A549 treated with CORT108297 at 1 μM for 4 hours (cell line): ENCODE results near the gene BRICD5. TPM values are rescaled to one million over a fixed set of nuclear protein-coding genes. Genes with fewer than 3 reads are reported as not detected.

Source experiments
- total RNA-seq: library from RNA; stranded (reverse); fragments of 200-300 nt; extraction: Qiagen RNA extraction; gene quantifications from 5 replicates; pipeline ENCODE4 v1.2.3, GENCODE V29; 2022

BRICD5 gene
- total RNA-seq = 4.2 to 6.5 TPM (median 5.7 TPM) in 5 replicates

GRCh38 chr16:2210386-2211365, at the start of gene BRICD5:
TSS of gene BRICD5 (minus strand) at chr16:2210863. CDS start at chr16:2210833, 30 bp downstream.

GRCh38 chr16:2251296-2252111, 40.8 kb upstream of the BRICD5 start, which contains the start of gene ECI1:
TSS of gene ECI1 (minus strand) at chr16:2251587. CDS start at chr16:2251566, 21 bp downstream.

DNA sequence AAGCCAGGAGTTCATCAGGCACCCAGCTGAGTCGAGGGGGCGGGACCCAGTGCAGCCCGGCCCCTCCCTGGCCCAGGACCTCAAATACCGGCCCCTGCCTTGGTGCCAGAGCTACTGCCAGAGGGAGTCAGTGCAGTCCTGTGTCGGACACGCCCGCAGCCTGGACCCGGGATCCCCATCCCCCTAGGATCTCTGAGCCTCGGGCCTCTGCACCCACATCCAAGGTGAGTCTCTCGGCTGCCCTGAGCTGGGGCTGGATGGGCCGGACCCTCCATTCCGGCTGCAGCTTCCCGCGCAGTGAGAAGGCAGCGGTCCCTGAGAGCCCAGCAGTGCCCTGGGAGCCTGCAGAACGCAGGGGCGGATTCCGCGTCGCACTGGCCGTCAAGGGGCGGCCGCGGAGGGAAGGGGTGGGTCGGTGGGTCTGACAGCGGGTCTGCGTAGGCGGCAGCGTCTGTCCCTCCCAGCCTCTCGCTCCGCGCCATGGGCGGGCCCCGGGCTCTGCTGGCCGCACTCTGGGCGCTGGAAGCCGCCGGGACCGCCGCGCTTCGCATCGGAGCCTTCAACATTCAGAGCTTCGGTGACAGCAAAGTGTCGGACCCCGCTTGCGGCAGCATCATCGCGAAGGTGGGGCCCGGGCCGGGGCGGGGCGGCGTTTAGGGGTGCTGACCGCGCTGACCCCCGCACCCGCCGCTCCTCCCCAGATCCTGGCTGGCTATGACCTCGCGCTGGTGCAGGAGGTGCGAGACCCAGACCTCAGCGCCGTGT, 25.9 kb upstream of the BRICD5 start, which contains the start of gene DNASE1L2:
TSS of gene DNASE1L2 (plus strand) at position 108 of the 765 bp plus-strand sequence. CDS start at position 481, 373 bp downstream.

DNA sequence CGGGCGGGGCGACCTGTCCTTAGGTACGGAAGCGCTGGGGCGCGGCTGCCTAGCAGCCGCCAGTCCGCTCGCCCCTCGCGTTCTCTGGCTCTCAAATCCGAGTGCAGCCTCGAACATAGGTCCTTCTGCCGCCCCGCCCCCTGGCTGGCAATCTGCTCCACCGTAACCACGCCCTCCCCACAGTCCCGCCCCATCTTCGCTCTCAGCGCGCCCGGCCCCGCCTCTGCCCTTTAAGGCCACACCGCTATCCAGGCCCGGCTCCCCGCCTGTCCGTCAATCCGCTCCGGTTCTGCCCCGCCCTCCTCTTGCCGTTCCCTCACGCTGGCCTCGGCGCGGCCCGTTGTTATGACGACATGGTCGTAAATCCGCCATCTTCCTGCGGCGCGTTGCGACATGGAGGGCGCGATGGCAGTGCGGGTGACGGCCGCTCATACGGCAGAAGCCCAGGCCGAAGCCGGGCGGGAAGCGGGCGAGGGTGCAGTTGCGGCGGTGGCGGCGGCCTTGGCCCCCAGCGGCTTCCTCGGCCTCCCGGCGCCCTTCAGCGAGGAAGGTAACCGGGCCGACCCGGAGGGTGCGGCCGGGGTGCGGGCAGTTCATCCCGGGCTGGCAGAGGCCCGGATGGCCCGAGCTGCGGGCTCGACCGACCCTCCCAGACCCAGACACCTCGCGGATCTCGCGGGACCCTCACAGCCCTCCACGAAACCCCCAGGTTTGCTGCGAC, 12.7 kb upstream of the BRICD5 start, which contains the start of gene E4F1:
TSS of gene E4F1 (plus strand) at position 371 of the 721 bp plus-strand sequence. CDS start at position 394, 23 bp downstream.

GRCh38 chr16:2214719-2214968, 4.0 kb upstream of the BRICD5 start, which contains the start of gene PGP:
TSS of gene PGP (minus strand) at chr16:2214840. CDS start at chr16:2214777, 63 bp downstream.

DNA sequence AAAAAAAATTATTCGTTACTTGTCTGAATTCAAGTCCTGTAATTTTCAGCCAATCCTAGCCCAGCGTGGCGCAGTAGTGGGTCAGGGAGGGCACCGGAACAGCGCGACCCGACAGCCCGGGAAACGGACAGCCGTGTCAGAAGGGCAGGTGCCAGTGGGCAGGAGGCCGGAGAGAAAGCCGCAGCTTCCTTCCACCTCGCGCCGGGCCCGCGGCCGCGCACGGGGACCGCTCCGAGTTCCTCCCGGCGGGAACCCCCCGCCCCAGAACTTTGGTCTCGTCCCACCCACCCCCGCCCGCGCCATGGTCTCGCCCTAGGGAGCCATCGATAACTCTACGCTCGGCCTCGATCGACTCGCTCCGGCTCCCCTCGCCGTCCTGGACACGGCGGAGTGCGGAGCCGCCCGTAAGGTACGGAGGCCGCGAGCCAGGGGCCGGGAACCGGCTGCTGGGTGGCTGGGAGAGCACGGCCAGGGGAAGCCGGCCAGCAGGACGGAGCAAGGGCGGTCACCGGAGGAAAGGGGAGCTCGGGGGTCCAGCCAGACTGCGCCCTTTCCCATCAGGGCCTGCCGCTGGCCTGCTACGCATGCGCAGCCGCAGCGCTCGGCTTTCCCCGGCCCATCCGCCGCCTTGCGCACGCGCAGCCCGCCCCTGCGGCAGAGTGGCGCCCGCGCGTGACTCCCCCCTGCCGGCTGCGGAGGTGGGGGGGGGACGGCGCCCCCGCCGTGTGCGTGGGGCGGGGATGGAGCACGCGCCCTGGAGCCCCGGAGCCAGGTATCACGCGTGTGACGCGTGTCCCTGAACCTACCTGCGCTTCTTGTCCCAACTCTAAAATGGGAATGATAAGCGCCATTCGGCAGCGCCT, 5.3 kb downstream of the BRICD5 start, which contains the start of gene MLST8:
TSS of gene MLST8 (plus strand) at position 351 of the 863 bp plus-strand sequence. CDS start 632 bp downstream, outside the sequence.

DNA sequence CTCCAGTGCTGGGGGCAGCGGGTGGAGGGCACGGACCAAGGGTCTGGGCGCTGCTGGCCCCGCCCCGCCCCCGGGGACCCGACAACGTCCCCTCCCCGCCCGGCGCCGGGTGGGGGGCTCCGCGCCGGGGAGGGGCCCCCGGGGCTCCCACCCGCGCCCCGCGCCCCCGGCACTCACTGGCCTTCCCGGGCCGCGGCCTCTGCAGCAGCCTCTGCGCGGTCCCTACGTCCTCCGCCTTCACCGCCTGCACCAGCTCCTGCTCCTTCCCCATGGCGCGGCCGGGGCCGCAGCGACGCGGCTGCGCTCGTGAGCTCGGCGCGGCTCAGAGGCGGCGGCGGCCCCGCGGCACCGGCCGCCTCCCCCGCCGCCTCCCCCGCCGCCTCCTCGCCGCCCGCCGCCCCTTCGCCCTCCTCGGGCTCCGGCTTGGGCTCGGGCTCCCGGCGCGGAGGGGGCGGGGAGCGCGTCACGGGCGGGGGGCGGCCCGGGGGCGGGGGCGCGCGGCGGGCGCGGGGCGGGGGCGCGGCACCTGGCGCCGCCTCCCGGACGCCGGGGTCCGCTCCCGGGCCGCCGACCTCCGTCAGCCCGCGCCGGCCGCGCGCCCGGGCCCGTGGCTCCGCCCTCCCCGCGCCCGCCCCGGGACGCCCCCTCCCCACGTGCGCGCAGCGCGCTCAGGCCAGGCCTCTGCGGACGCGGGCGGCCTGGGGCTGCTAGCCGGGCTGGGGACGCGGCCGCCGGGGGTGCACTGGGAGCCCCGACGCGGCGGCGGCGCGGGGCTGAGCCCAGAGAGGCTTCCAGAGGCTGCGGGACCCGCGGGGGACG, 14.3 kb downstream of the BRICD5 start, which contains the start of gene CASKIN1:
TSS of gene CASKIN1 (minus strand) at position 444 of the 819 bp plus-strand sequence. CDS start at position 271, 173 bp downstream.

Other genes starting within 250 kb of the BRICD5 start
- gene RPS2, start 246.0 kb downstream of the BRICD5 start, total RNA-seq = 3,823 to 5,639 TPM (median 5,518 TPM) in 5 replicates
- gene RNF151, start 244.0 kb downstream of the BRICD5 start, total RNA-seq = 0.10 TPM in 1 of 5 replicates, not detected in the others
- 32.8 to 46.2 TPM (median 39.0 TPM) in 5 replicates for gene TBL3, start 238.8 kb downstream of the BRICD5 start, total RNA-seq
- 0.09 to 0.52 TPM (median 0.21 TPM) in 5 replicates for gene NOXO1, start 229.4 kb downstream of the BRICD5 start, total RNA-seq
- 21.3 to 45.6 TPM (median 42.0 TPM) in 5 replicates for gene GFER, start 226.7 kb downstream of the BRICD5 start, total RNA-seq
- 5.5 to 9.7 TPM (median 8.2 TPM) in 5 replicates for gene SYNGR3, start 220.9 kb downstream of the BRICD5 start, total RNA-seq
- 45.4 to 65.2 TPM (median 62.1 TPM) in 5 replicates for gene ZNF598, start 201.0 kb downstream of the BRICD5 start, total RNA-seq
- 0.87 to 1.3 TPM (median 1.1 TPM) in 5 replicates for gene NPW, start 191.1 kb downstream of the BRICD5 start, total RNA-seq
- 43.6 to 63.6 TPM (median 62.0 TPM) in 5 replicates for gene NHERF2, start 184.0 kb downstream of the BRICD5 start, total RNA-seq
- 37.5 to 51.5 TPM (median 47.5 TPM) in 5 replicates for gene NTHL1, start 163.0 kb downstream of the BRICD5 start, total RNA-seq
- 26.6 to 43.3 TPM (median 38.2 TPM) in 5 replicates for gene TSC2, start 162.9 kb downstream of the BRICD5 start, total RNA-seq
- gene PKD1, start 75.0 kb downstream of the BRICD5 start, total RNA-seq = 36.3 to 64.1 TPM (median 59.9 TPM) in 5 replicates
- 2.4 to 4.6 TPM (median 3.5 TPM) in 5 replicates for gene RAB26, start 62.2 kb downstream of the BRICD5 start, total RNA-seq
- gene TRAF7, start 55.1 kb downstream of the BRICD5 start, total RNA-seq = 40.5 to 59.7 TPM (median 53.3 TPM) in 5 replicates
- gene CASKIN1, start 14.3 kb downstream of the BRICD5 start, total RNA-seq = 0.32 to 0.66 TPM (median 0.56 TPM) in 5 replicates
- 42.1 to 58.2 TPM (median 51.9 TPM) in 5 replicates for gene MLST8, start 5.4 kb downstream of the BRICD5 start, total RNA-seq
- gene PGP, start 4.0 kb upstream of the BRICD5 start, total RNA-seq = 16.3 to 36.4 TPM (median 34.8 TPM) in 5 replicates
- gene E4F1, start 12.7 kb upstream of the BRICD5 start, total RNA-seq = 16.7 to 27.8 TPM (median 26.6 TPM) in 5 replicates
- gene DNASE1L2, start 25.6 kb upstream of the BRICD5 start, total RNA-seq = 0.77 to 1.8 TPM (median 1.6 TPM) in 5 replicates
- gene ECI1, start 40.7 kb upstream of the BRICD5 start, total RNA-seq = 47.6 to 92.3 TPM (median 88.7 TPM) in 5 replicates
- gene RNPS1, start 57.3 kb upstream of the BRICD5 start, total RNA-seq = 250 to 299 TPM (median 265 TPM) in 5 replicates
- gene ABCA3, start 129.9 kb upstream of the BRICD5 start, total RNA-seq = 14.0 to 21.1 TPM (median 19.2 TPM) in 5 replicates
- gene CCNF, start 218.6 kb upstream of the BRICD5 start, total RNA-seq = 19.6 to 24.6 TPM (median 23.6 TPM) in 5 replicates
- gene TEDC2, start 249.2 kb upstream of the BRICD5 start, total RNA-seq = 19.1 to 26.3 TPM (median 22.0 TPM) in 5 replicates